T-helper 1 cell (primary cell): ENCODE results near the gene CACNA1F.

Experiments
- DNase-seq, 5 donors: peaks; one replicate each; pipeline ENCODE4 v3.0.0-alpha.2; 2012 to 2020
- total RNA-seq, 4 donors: gene quantifications; one replicate each; lab custom pipeline; 2026; lab: John Stamatoyannopoulos, UW

CACNA1F gene
- total RNA-seq, result 2.1 to 4.0 (median 2.5) reads per million in 4 donors

GRCh38 chrX:49233176-49233575 lies at the start of gene CACNA1F:
Gene CACNA1F (minus strand): TSS chrX:49233340. CDS start chrX:49233309, 31 bp downstream.
- DNase-seq, result no peak

GRCh38 chrX:49282647-49283011 lies 49.5 kb upstream of the CACNA1F start:
- DNase-seq, result no peak

GRCh38 chrX:49278081-49278480 lies 44.9 kb upstream of the CACNA1F start:
- DNase-seq, result no peak

- peak in 1 of 5 donors; percentile 51 for DNase-seq
These were observed 44.3 kb upstream of the CACNA1F start for GRCh38 chrX:49277535-49277830.

GRCh38 chrX:49276671-49277534 lies 43.8 kb upstream of the CACNA1F start:
- DNase-seq, result peak in 1 of 5 donors; percentile 27

GRCh38 chrX:49276207-49276606 lies 43.1 kb upstream of the CACNA1F start:
- DNase-seq, result no peak

GRCh38 chrX:49273181-49273727 lies 40.1 kb upstream of the CACNA1F start:
- peak in 3 of 5 donors; percentile 17 to 85 (median 18) for DNase-seq

- DNase-seq, result peak in 2 of 5 donors; percentile 17 to 49
These were observed 39.3 kb upstream of the CACNA1F start for GRCh38 chrX:49272421-49272820.

- DNase-seq, result peak in 1 of 5 donors; percentile 14
These were observed 38.2 kb upstream of the CACNA1F start for GRCh38 chrX:49271341-49271740.

- DNase-seq, result no peak
These were observed 37.2 kb upstream of the CACNA1F start for GRCh38 chrX:49270249-49270921.

GRCh38 chrX:49269767-49270248 lies 36.7 kb upstream of the CACNA1F start, which contains the start of gene PPP1R3F:
Gene PPP1R3F (plus strand): TSS chrX:49269793. CDS start chrX:49269870, 77 bp downstream.
- peak in 2 of 5 donors; percentile 14 to 17 for DNase-seq

GRCh38 chrX:49269010-49269766 lies 36.0 kb upstream of the CACNA1F start:
- peak; percentile 87 to 98 (median 91) for DNase-seq

GRCh38 chrX:49268702-49269009 lies 35.5 kb upstream of the CACNA1F start:
- DNase-seq, result no peak

GRCh38 chrX:49266523-49267445 lies 33.6 kb upstream of the CACNA1F start:
- DNase-seq, result no peak

- DNase-seq, result no peak
These were observed 31.3 kb upstream of the CACNA1F start, which contains the start of gene FOXP3 for GRCh38 chrX:49264460-49264859. Gene FOXP3 (minus strand): TSS chrX:49264710. CDS start chrX:49258505, 6,205 bp downstream.

- DNase-seq, result no peak
These were observed 30.5 kb upstream of the CACNA1F start for GRCh38 chrX:49263631-49264030.

GRCh38 chrX:49262603-49263002 lies 29.5 kb upstream of the CACNA1F start:
- DNase-seq, result no peak

GRCh38 chrX:49260221-49260985 lies 27.3 kb upstream of the CACNA1F start:
- DNase-seq, result no peak

GRCh38 chrX:49258749-49259124 lies 25.6 kb upstream of the CACNA1F start:
- no peak for DNase-seq

GRCh38 chrX:49257846-49258748 lies 25.0 kb upstream of the CACNA1F start:
- no peak for DNase-seq
